NK-92 (cell line): ENCODE measurements around the gene ZNF106.
A peak's percentile ranks its signal among the peaks of the same experiment; 100 is the strongest.

Experiments used
- DNase-seq: peaks from one replicate; lab custom pipeline; 2025; ENCODE audit not compliant: unreplicated experiment; lab: John Stamatoyannopoulos, UW

The ZNF106 gene

DNA sequence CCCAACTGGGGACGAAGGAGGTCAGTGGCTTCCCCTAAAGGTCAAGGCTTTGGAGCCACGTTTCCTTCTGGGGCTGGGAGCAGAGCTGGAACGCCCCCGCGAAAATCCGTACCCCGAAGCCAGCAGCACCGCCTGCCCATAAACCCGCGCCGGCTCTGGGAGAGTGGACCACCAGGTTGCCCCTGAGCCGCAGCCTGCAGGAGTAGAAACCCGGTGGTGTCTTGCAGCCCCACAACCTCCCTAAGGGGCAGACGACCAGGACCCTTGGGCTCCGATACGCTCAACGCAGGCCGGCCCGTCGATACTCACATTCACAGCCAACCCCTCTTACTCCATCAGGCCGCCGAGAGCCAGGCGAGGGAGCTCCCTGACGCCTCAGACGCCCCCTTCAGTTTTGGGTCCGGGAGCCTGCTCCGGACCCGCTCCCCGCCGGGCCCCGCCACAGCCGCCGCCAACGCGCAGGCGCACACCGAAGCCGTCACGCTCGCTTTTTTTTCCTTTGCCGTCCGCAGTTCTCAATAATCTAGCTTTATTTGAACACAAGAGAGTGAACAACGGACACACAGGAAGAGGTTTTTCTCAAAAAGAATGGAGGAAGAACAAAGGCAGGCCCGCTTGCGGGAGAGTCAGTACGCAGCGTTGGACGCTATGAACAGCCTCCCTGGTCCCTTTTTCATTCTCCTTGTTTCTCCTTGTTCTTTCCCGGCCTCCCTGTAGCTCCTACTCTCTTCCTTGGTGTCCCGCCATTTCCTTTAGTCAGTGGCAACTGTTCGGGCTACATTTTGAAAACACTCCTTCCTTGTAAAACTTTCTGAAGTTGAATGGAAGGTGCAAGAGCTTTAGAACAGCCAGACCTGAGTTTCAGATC lies at the start of gene ZNF106:
ZNF106 (minus strand) TSS at position 471 of the 868 bp plus-strand sequence. CDS start 18,852 bp downstream, outside the sequence.
- DNase-seq: peak; percentile 39

- no peak for DNase-seq
Measured at GRCh38 chr15:42533246-42533645, 42.3 kb upstream of the ZNF106 start.

DNA sequence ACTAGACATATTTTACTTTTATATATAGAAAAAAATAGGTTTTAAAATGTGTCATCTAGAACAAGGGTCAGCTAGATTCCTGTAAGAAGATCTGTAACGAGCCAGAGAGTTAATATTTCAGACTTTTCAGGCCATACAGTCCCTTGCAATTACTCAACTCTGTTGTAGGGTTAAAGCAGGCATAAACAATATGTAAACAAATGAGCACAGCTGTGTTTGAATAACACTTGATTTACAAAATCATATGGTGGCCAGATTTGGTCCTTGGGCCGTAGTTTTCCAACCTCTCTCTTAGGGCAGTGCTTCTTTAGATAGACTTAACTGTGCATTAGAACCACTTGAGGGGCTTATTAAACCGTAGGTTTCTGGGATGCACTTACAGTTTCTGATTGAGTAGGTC lies 38.0 kb upstream of the ZNF106 start:
- DNase-seq: no peak

DNA sequence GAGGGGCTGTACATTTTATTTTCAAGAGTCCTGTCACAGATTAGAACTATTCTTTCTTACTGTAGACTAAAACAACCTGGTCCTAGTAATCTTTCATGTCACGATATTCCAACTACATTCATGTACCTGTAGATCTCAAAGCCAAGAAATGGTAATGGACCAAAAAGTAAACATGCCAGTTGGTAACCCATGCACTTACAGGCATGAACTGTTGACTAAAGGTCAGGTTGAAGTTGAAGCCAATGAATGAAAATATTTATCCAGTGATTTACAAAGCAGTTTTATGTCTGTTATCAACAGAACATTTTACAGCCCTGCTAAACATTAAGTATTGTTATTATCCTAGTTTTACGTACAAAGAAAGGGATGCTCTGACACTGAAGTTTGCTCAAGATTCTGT lies 32.4 kb upstream of the ZNF106 start:
- no peak for DNase-seq

DNA sequence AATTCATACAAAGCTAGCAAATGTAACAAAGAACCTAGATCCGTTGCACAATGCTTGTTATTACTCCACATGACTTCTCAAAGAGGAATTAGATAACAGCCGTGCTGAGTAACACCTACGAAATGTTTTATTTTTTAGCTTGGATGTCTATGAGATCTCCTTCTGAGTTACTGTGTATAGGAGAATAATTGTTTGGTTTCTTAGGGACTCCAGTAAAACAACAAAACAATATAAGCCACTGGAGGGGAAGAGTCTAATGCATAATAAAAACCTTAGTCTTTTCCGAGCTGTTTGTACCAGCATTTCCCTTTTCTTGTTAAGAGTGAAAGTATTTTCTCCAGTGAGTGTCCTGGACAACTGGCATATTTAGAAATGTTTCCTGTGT lies 20.1 kb upstream of the ZNF106 start:
- DNase-seq: no peak

DNA sequence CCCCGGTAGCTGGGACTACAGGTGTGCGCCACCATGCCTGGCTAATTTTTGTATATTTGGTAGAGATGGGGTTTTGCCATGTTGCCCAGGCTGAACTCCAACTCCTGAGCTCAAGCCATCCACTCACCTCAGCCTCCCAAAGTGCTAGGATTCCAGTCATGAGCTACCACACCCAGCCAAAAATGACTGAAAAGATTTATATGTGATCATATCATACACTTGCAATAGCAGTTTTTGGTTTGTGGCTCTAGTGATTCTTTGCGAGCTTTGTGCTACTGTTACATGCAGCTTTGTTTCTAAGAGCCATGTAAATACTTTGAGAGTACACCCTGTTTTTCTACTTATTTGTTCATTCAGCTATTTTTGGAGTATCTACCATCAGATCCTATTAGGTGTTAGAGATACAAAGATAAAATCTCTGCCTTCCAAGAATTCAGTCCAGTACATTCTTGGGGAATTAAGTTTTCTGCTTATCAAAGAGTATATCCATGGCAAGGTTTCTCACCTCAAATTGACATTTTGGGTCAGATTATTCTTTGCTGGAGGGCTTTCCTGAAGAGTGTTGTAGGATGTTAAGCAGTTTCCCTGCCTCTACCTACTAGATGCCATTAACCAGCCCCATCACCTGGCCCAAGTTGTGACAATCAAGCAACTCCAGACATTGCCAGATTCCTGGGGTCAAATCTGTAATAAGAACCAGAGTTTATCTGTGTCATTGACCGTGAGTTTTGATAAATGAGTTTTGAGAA lies 19.5 kb upstream of the ZNF106 start:
- no peak for DNase-seq

DNA sequence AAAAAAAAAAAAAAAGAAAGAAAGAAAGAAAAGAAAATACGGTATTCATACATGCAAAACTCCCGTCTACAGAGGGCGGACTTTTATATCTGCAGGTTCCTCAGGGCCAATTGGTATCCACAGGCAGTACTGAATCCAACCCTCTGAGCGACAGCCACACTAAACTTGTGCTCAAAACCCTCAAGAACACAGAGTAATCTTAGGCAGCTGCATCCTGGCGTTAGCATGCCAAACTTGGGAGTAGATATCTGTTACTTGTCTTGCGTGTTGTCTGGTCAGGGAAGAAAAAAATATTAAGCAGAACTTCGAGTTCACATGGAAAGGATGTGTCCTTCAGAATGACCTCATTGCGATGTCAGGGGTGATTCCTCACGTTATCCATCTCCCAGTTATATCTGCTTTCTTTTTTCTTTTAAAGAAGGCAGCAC lies 17.3 kb upstream of the ZNF106 start:
- DNase-seq: no peak

- no peak for DNase-seq
Measured at GRCh38 chr15:42507514-42507913, 16.6 kb upstream of the ZNF106 start.

GRCh38 chr15:42504631-42505030 lies 13.7 kb upstream of the ZNF106 start:
- no peak for DNase-seq

- no peak for DNase-seq
Measured at GRCh38 chr15:42503825-42504224, 12.9 kb upstream of the ZNF106 start.

GRCh38 chr15:42502477-42502876 lies 11.5 kb upstream of the ZNF106 start:
- DNase-seq: no peak

DNA sequence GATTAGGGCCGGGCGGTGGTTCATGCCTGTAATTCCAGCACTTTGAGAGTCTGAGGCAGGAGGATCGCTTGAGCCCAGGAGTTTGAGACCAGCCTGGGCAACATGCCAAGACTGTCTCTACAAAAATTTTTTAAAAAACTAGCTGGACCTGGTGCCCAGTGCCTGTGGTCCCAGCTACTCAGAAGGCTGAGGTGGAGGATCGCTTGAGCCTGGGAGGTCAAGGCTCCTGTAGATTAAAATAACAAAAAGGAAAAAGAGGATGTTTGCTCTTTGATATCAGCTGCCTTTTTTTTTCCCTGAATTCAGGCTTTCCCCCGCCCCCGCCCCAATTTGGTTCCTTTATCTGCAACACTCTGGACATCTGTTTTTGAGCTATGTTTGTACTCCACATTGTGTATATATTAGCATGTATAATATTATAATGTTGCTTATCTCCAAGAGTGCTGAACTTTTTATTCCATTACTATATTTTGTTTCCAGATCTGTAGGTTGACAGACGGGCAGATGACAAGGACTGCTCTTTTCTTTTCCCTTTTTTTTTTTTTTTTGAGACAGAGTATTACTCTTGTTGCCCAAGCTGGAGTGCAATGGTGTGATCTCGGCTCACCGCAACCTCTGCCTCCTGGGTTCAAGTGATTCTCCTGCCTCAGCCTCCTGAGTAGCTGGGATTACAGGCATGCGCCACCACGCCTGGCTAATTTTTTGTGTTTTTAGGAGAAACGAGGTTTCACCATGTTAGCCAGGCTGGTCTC lies 9.1 kb upstream of the ZNF106 start:
- no peak for DNase-seq

DNA sequence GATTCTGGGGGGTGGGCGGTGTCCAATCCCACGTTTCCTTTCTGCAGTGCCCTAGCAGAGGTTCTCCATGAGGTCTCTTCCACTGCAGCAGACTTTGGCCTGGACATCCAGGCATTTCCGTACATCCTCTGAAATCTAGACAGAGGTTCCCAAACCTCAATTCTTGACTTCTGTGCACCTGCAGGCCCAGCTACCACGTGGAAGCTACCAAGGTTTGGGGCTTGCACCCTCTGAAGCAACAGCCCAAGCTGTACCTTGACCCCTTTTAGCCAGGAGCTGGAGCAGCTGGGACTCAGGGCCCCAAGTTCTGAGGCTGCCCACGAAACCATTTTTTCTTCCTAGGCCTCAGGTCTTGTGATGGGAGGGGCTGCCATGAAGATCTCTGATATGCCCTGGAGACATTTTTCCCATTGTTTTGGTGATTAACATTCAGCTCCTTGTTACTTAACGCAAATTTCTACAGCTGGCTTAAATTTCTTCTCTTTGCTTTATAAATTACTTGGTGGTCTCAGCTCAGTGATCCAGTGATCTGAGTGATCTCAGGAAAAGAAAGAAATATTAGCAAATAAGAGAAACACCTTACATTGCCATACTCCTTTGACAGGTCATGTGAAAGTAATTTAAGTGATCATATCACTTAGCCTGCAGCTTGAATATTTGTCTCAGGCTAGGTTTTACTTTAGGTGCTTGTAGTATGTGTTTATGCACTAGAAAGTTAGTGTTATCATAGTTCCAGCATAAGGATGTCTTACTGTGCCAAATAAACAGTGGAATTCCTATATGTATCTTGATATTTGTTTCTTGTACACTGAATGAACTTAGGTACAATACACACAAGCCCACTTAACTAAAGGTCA lies 7.5 kb upstream of the ZNF106 start:
- no peak for DNase-seq

GRCh38 chr15:42495361-42496212 lies 4.6 kb upstream of the ZNF106 start, which contains the start of gene SNAP23:
SNAP23 (plus strand) TSS chr15:42495634; CDS start chr15:42511847, 16,213 bp downstream.
- DNase-seq: peak; percentile 49

DNA sequence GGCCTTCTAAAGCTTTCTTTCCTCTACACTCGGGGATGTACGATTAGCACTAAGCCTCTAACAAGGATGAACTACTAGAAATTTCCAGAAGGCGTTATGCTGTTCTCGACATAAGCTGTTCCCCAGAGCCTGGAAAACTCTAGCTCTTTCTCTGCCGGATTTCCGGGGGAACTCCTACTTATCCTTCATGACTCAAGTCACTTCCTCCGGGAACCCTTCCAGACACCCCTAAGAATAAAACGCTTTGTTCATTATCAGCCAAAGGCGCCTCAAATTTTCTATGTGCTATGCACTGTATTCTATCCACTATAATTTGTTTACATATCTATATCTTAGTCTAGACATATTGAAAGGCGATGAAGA lies 4.0 kb upstream of the ZNF106 start:
- DNase-seq: no peak

DNA sequence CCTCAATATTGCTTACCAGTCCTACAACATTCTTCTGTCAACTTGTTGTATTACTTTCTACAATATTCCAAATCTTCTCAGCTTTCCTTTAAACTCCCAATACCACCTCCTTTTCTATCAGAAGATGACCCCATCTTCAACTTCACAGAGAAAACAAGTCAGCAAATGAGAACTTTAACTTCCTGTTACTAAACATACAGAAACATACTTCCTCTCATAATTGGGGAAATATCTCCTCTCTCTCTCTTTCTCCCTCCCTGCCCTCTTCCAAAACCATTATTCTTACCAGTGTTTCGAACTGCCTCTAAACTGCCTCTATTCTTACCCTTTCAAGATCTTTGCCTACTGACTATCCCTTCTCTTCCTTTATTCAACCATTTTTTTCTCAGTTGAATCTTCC lies 2.7 kb upstream of the ZNF106 start:
- DNase-seq: no peak

- DNase-seq: no peak
Measured at GRCh38 chr15:42491539-42492225, 741 bp upstream of the ZNF106 start.

DNA sequence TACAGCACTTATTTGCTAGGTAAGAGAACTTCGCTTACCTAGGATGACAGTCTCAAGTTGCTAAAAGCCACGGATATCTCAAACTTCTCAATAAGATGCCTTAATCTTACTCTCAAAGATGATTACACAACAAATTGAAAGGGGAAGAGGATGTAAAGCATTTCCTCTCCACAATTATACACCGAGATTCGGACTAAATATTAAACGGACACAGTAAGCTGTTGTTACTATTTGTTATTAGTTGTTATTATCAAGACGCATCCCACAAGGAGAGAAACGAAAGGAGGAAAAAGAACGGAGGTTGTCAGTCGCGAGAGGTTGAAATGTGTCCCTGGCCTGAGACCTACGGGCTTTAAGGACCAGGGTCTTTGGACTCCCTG lies 660 bp downstream of the ZNF106 start:
- DNase-seq: no peak

DNA sequence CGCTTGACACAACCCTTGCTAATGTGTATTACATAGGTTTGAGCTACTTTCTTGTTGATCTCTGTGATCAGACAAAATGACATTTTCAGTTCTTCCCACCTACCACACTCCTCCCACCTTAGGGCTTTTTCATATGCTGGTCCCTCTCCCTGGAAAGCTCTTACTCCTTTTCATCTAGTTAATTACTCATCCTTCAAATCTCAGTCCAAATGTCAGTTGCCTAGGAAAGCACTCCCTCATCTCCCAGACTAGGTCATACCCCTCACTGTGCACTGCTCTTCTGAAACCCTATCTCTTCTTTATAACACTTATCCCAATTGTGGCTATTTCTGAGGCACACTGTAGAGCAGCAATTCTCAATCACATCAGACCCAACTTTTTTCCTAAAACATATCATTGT lies 7.3 kb downstream of the ZNF106 start:
- DNase-seq: no peak
